WTC11 (cell line): ENCODE measurements around the gene EYA2.

ENCODE experiments used
- CTCF ChIP-seq: fragments of 200-600 bp; IDR thresholded peaks from 2 replicates; pipeline ENCODE4 v1.8.0; 2022; ENCODE audit warnings: antibody characterized with exemption
- ZNF317 ChIP-seq: sonication (generic); formaldehyde crosslinking; IDR thresholded peaks from 2 replicates; pipeline ENCODE4 v1.8.1; 2023; ENCODE audit warnings: low read depth, mild to moderate bottlenecking, moderate library complexity, missing genetic modification reagents, borderline replicate concordance

GRCh38 chr20:47050996-47051395 is 156.4 kb downstream of the EYA2 start:
- no peak for TF ChIP-seq ZNF317 (CRISPR knock-in tag)
- TF ChIP-seq CTCF, result no peak
